HCT116 (cell line): Measurements from ENCODE around the gene COL3A1. TPM values are rescaled to one million over a fixed set of nuclear protein-coding genes. Genes with fewer than 3 reads are reported as not detected.

ENCODE experiments used
- ATAC-seq: fragments of 200-7000 bp; cut with Tn5 transposase; 2 replicates; pipeline ENCODE4 v1.9.1; 2020; ENCODE audit warnings: mild to moderate bottlenecking, moderate library complexity
- BruUV-seq: library from RNA; stranded (reverse); fragments of 400-500 nt; replicated peaks from 2 replicates; lab custom pipeline; 2021; lab: Mats Ljungman, UMichigan
- CTCF ChIA-PET: fragments of 300-600 bp; sonication (Branson Sonifier 250); formaldehyde crosslinking; loops from one replicate; lab custom pipeline; 2021; ENCODE audit warnings: antibody characterized with exemption; lab: Charles Lee
- POLR2A ChIA-PET: fragments of 300-600, 350-600 bp; sonication (Branson Sonifier 250); formaldehyde crosslinking; loops from one replicate; lab custom pipeline; 2021; ENCODE audit warnings: antibody characterized with exemption; lab: Charles Lee
- RAD21 ChIA-PET, 2 experiments: fragments of 300-600 bp; sonication (Branson Sonifier 250); formaldehyde crosslinking; loops; one replicate each; lab custom pipeline; 2023; ENCODE audit warnings: low total read pairs in 2 of 2; ENCODE audit not compliant: uncharacterized antibody in 2 of 2, unreplicated experiment in 2 of 2, low non-redundant PET in 1 of 2; lab: Charles Lee
- DNase-seq: peaks from one replicate; pipeline ENCODE4 v3.0.0-alpha.2; 2010; ENCODE audit warnings: low read depth, low spot score
- H2AFZ ChIP-seq: fragments of 200-600 bp; shearing (Covaris generic), sonication (generic); 2 replicates; pipeline ENCODE4 v1.6.1; 2017; ENCODE audit warnings: low read depth, mixed run types, mixed read lengths, antibody characterized with exemption, low read length; ENCODE audit not compliant: poor library complexity, severe bottlenecking
- H3K27ac ChIP-seq: 2 replicates; pipeline ENCODE4 v1.5.1; 2012; ENCODE audit warnings: low read depth, low read length
- H3K27me3 ChIP-seq: fragments of 200-600 bp; sonication (generic); 2 replicates; pipeline ENCODE4 v1.6.1; 2016; ENCODE audit warnings: mixed run types, low read length, mixed read lengths; ENCODE audit not compliant: insufficient read depth
- H3K36me3 ChIP-seq, 2 experiments: fragments of 200-500 bp in 1 of 2; fragments of 200-600 bp in 1 of 2; sonication (Bioruptor generic) in 1 of 2; sonication (generic) in 1 of 2; 2 replicates each; pipeline versions ENCODE4 v1.5.1 to v1.6.1; 2014 to 2016; ENCODE audit warnings: low read length in 2 of 2, inconsistent platforms in 1 of 2, mixed read lengths in 1 of 2, mixed run types in 1 of 2; ENCODE audit not compliant: insufficient read depth in 2 of 2, control insufficient read depth in 1 of 2
- H3K4me1 ChIP-seq, 2 experiments: fragments of 200-600 bp in 1 of 2; sonication (generic) in 1 of 2; 2 replicates each; pipeline versions ENCODE4 v1.5.1 to v1.6.1; 2012 to 2017; ENCODE audit warnings: low read length in 2 of 2, inconsistent platforms in 1 of 2, mild to moderate bottlenecking in 1 of 2, mixed read lengths in 1 of 2, mixed run types in 1 of 2, moderate library complexity in 1 of 2; ENCODE audit not compliant: insufficient read depth in 2 of 2, control insufficient read depth in 1 of 2
- H3K4me2 ChIP-seq: fragments of 200-600 bp; sonication (generic); 2 replicates; pipeline ENCODE4 v1.6.1; 2017; ENCODE audit warnings: mixed run types, low read length, mixed read lengths
- H3K4me3 ChIP-seq, 2 experiments: fragments of 200-600 bp in 1 of 2; sonication (generic) in 1 of 2; replicated peaks in 1 of 2; 2 replicates each; pipeline ENCODE4 v1.5.1; 2011 to 2016; ENCODE audit warnings: low read length in 2 of 2, control low read depth in 1 of 2, low read depth in 1 of 2, mild to moderate bottlenecking in 1 of 2, mixed read lengths in 1 of 2, mixed run types in 1 of 2
- H3K79me2 ChIP-seq: fragments of 200-600 bp; sonication (generic); 2 replicates; pipeline ENCODE4 v1.6.1; 2017; ENCODE audit warnings: mild to moderate bottlenecking, mixed run types, low read length, moderate library complexity, mixed read lengths; ENCODE audit not compliant: insufficient read depth
- H3K9ac ChIP-seq: fragments of 200-600 bp; sonication (generic); 2 replicates; pipeline ENCODE4 v1.6.1; 2016; ENCODE audit warnings: low read length, mixed read lengths
- H3K9me2 ChIP-seq: fragments of 200-600 bp; sonication (generic), shearing (Covaris generic); 2 replicates; pipeline ENCODE4 v1.6.1; 2017; ENCODE audit warnings: mixed run types, mild to moderate bottlenecking, moderate library complexity; ENCODE audit not compliant: insufficient read depth
- H3K9me3 ChIP-seq, 2 experiments: fragments of 200-500 bp in 1 of 2; fragments of 200-600 bp in 1 of 2; sonication (Bioruptor generic) in 1 of 2; sonication (generic) in 1 of 2; 2 replicates each; pipeline ENCODE4 v1.6.1; 2014 to 2017; ENCODE audit warnings: low read length in 2 of 2, mixed read lengths in 2 of 2, inconsistent platforms in 1 of 2, low read depth in 1 of 2, mild to moderate bottlenecking in 1 of 2, mixed run types in 1 of 2, moderate library complexity in 1 of 2; ENCODE audit not compliant: control insufficient read depth in 1 of 2, insufficient read depth in 1 of 2
- H4K20me1 ChIP-seq: fragments of 200-600 bp; sonication (generic), shearing (Covaris generic); 2 replicates; pipeline ENCODE4 v1.6.1; 2017; ENCODE audit warnings: mixed run types, mild to moderate bottlenecking, moderate library complexity; ENCODE audit not compliant: insufficient read depth
- SP1 ChIP-seq: IDR thresholded peaks from 2 replicates; pipeline ENCODE4 v1.6.1; 2012; ENCODE audit warnings: low read depth
- YY1 ChIP-seq: IDR thresholded peaks from 2 replicates; pipeline ENCODE4 v1.6.1; 2011; ENCODE audit warnings: low read length, low read depth, moderate library complexity, mild to moderate bottlenecking; ENCODE audit not compliant: insufficient replicate concordance; ENCODE audit errors: extremely low read depth
- ZFX ChIP-seq: fragments of 450-650 bp; IDR thresholded peaks from 2 replicates; pipeline ENCODE4 v1.6.1; 2017
- intact Hi-C: fragments of 100-400 bp; cut with micrococcal nuclease; formaldehyde crosslinking; loops from 2 replicates; pipeline ENCODE4 v1.10.0; 2022
- microRNA counts: library from miRNA; unstranded; fragments of <30 nt; microRNA quantifications from one replicate; lab custom pipeline; 2015
- microRNA-seq: library from miRNA; unstranded; fragments of <30 nt; microRNA quantifications from one replicate; pipeline ENCODE4, GENCODE V29; 2016; ENCODE audit warnings: borderline number of aligned reads
- total RNA-seq: library from RNA; stranded (reverse); gene quantifications from one replicate; pipeline ENCODE4 v1.2.1, GENCODE V29; 2021; ENCODE audit not compliant: unreplicated experiment
- TF ChIP-seq, protein P1 (sequence below): IDR thresholded peaks from 2 replicates; pipeline ENCODE4 v1.6.1; 2012

Gene COL3A1
- total RNA-seq, 1 experiment from 2014 or later, result 1.0 TPM

DNA sequence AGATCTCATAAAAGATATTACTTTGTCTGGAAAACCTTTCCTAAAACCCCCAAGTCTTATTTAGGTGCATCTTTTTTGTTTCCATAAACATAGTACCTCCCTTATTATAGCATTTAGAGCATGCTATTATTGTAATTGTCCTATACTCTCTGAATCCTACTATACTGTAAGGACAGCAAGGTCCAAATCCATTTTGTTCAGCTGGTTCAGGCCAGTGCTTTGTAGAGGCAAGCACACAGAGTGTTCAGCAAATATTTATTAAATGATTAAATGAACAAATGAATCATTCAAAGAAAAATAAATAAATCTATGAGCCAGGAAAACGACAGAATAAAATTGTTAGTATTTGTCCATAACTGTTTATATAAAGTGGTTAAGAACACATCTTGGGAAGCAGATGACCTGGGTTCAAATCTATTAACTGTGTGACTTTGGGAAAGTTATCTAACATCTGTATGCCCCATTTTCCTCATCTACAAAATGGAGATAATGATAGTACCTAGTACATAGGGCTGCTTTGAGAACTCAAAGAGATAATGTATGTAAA lies 86.0 kb downstream of the COL3A1 start:
- Histone ChIP-seq H3K4me3 (no peak overlapping the region), H3K9me2 (no peaks in the 10 kb centered on the region), H2AFZ (no peak overlapping the region), H3K27ac (no peak overlapping the region), H3K4me1 (no peaks in the 10 kb centered on the region), H3K4me2 (no peak overlapping the region), H3K9me3 (no peaks in the 10 kb centered on the region), H3K79me2 (no peaks in the 10 kb centered on the region), H4K20me1 (no peaks in the 10 kb centered on the region), H3K27me3 (no peaks in the 10 kb centered on the region), H3K9ac (no peak overlapping the region), H3K36me3 (no peaks in the 10 kb centered on the region)
- no peak for TF ChIP-seq YY1
- TF ChIP-seq, protein P1, sequence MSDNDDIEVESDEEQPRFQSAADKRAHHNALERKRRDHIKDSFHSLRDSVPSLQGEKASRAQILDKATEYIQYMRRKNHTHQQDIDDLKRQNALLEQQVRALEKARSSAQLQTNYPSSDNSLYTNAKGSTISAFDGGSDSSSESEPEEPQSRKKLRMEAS, result no peak
- TF ChIP-seq SP1, result no peak
- TF ChIP-seq ZFX, result no peak
- intact Hi-C loops, result no loop called here
- RAD21 ChIA-PET, result no interaction called here
- CTCF ChIA-PET, result no interaction called here
- DNase-seq, result no peak
- no TSS peak for BruUV-seq
- POLR2A ChIA-PET, result no interaction called here
- no peak for ATAC-seq

MicroRNA genes within 50 kb of the gene (microRNA counts, 767-probe panel; counts per million panel counts)
- microRNA hsa-miR-1245a (lab: Ali Mortazavi, UCI) (not detected), microRNA hsa-miR-1245b-3p (lab: Ali Mortazavi, UCI) (not detected), microRNA hsa-miR-1245b-5p (lab: Ali Mortazavi, UCI) (not detected)

Small RNAs within 50 kb of the gene (microRNA-seq; reads per million reads assigned to microRNA genes)
- gene MIR1245A, result not detected
- gene MIR1245B, result not detected
- gene MIR3606, result not detected

Other genes starting within 250 kb of the COL3A1 start
- 2.3 TPM for gene COL5A2, start 205.4 kb downstream of the COL3A1 start, total RNA-seq